ENCODE measurements around the gene GPER1. TPM values are rescaled to one million over a fixed set of nuclear protein-coding genes. Genes with fewer than 3 reads are reported as not detected.
A peak's percentile ranks its signal among the peaks of the same experiment; 100 is the strongest.

The GPER1 gene
- total and polyA plus RNA-seq, 8 donors = 5.1 to 11.6 (median 6.2) TPM

GRCh38 chr7:1054438-1054837, 33.5 kb upstream of the GPER1 start:
- peak; percentile 11 for ATAC-seq
- Histone ChIP-seq H3K9me3 (no peaks in the 10 kb centered on the region), H3K36me3 (peaks cover 0 to 14% of the 10 kb centered on the region in 2 donors), H3K27me3 (peaks cover 0 to 25% of the 10 kb centered on the region in 2 donors), H3K4me1 (peaks cover 14 to 60% of the 10 kb centered on the region in 2 donors), H3K4me3 (no peak overlapping the region), H3K27ac (peak overlapping the region; percentile 73 to 78)
- DNase-seq = peak in 1 of 4 donors; percentile 78
- TF ChIP-seq, protein P1, sequence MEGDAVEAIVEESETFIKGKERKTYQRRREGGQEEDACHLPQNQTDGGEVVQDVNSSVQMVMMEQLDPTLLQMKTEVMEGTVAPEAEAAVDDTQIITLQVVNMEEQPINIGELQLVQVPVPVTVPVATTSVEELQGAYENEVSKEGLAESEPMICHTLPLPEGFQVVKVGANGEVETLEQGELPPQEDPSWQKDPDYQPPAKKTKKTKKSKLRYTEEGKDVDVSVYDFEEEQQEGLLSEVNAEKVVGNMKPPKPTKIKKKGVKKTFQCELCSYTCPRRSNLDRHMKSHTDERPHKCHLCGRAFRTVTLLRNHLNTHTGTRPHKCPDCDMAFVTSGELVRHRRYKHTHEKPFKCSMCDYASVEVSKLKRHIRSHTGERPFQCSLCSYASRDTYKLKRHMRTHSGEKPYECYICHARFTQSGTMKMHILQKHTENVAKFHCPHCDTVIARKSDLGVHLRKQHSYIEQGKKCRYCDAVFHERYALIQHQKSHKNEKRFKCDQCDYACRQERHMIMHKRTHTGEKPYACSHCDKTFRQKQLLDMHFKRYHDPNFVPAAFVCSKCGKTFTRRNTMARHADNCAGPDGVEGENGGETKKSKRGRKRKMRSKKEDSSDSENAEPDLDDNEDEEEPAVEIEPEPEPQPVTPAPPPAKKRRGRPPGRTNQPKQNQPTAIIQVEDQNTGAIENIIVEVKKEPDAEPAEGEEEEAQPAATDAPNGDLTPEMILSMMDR (IDR thresholded peaks at IDR 0.05) = no peak
- intact Hi-C loops (cut with DNase I) = no loop called here

- DNase-seq = peak; percentile 69 to 92 (median 82)
- H3K27me3 ChIP-seq = peaks cover 0 to 25% of the 10 kb centered on the region in 2 donors
- peaks cover 15 to 59% of the 10 kb centered on the region in 2 donors for H3K4me1 ChIP-seq
- H3K4me3 ChIP-seq = peak overlapping the region; percentile 7 to 40
- H3K27ac ChIP-seq = peak overlapping the region; percentile 73 to 78
- intact Hi-C loops (cut with DNase I) = no loop called here
- H3K9me3 ChIP-seq = no peaks in the 10 kb centered on the region
- peaks cover 0 to 14% of the 10 kb centered on the region in 2 donors for H3K36me3 ChIP-seq
- peak; percentile 58 for ATAC-seq
- TF ChIP-seq, protein P1 (IDR thresholded peaks at IDR 0.05) = no peak
These were observed 33.0 kb upstream of the GPER1 start for GRCh38 chr7:1054861-1055450.

DNA sequence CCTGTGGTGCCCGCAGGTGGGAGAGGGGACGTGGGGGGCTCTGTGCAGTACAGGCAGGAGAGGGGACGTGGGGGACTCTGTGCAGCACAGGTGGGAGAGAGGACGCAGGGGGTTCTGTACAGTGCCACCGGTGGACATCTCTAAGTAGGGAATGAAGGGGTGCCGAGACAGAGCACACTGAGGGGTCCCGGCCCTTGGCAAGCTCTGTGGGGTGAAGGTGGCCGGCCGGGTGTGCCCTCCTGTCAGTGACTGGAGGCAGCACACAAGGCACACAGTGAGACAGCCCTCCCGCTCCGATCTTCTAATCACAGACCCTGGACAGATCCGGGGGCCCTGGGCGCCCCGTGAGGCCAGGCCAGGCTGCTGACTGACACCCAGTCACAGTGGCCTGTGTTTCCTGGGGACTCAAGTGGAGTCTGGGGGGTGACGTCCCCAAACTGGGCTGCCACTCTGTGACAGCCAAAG, 32.4 kb upstream of the GPER1 start:
- H3K36me3 ChIP-seq = peaks cover 0 to 14% of the 10 kb centered on the region in 2 donors
- intact Hi-C loops (cut with DNase I) = no loop called here
- H3K4me1 ChIP-seq = peaks cover 17 to 65% of the 10 kb centered on the region in 2 donors
- H3K27me3 ChIP-seq = peaks cover 0 to 30% of the 10 kb centered on the region in 2 donors
- H3K4me3 ChIP-seq = peak overlapping the region; percentile 7 to 40
- TF ChIP-seq, protein P1 (IDR thresholded peaks at IDR 0.05) = no peak
- no peaks in the 10 kb centered on the region for H3K9me3 ChIP-seq
- ATAC-seq (no peak), DNase-seq (peak in 1 of 4 donors; percentile 70)
- H3K27ac ChIP-seq = peak overlapping the region; percentile 73 to 78

- intact Hi-C loops (cut with DNase I) = no loop called here
- peaks cover 0 to 36% of the 10 kb centered on the region in 2 donors for H3K27me3 ChIP-seq
- DNase-seq (peak in 2 of 4 donors; percentile 66 to 87), ATAC-seq (peak; percentile 63)
- H3K27ac ChIP-seq = peak overlapping the region; percentile 73 to 78
- TF ChIP-seq, protein P1 (IDR thresholded peaks at IDR 0.05) = no peak
- H3K36me3 ChIP-seq = peaks cover 0 to 14% of the 10 kb centered on the region in 2 donors
- no peaks in the 10 kb centered on the region for H3K9me3 ChIP-seq
- H3K4me3 ChIP-seq = peak overlapping the region; percentile 7 to 40
- peaks cover 17 to 67% of the 10 kb centered on the region in 2 donors for H3K4me1 ChIP-seq
These were observed 31.7 kb upstream of the GPER1 start for GRCh38 chr7:1055956-1056784.

Data from left lung (tissue), 10 donors.